Pons (tissue), 1 donor: ENCODE results near the gene NDUFA11.
"Not testable (repeated sequence)": the region's sequence is repeated elsewhere in the genome, so short reads cannot be mapped to it uniquely, and the experiment has no call there.

Source experiments
- DNase-seq: peaks from one replicate; pipeline ENCODE4 v3.0.0-alpha.2; 2016; ENCODE audit warnings: low spot score

NDUFA11 gene

GRCh38 chr19:5857203-5858081 is 46.1 kb downstream of the NDUFA11 start:
- no peak for DNase-seq

DNA sequence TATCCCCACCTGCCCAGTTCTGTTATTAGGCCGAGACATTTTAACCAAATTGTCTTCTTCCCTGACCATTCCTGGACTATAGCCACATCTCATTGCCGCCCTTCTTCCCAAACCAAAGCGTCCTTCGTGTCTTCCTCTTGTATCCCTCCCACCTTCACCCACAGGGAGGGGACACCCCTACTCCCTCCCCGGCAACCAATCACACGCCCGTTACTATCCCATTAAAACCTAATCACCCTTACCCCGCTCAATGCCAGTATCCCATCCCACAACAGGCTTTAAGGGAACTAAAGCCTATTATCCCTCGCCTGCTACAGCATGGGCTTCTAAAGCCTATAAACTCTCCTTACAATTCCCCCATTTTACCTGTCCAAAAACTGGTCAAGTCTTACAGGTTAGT is 48.4 kb downstream of the NDUFA11 start:
- DNase-seq: not testable (repeated sequence)

- DNase-seq: not testable (repeated sequence)
Observed at GRCh38 chr19:5854121-5854520, 49.5 kb downstream of the NDUFA11 start.

DNA sequence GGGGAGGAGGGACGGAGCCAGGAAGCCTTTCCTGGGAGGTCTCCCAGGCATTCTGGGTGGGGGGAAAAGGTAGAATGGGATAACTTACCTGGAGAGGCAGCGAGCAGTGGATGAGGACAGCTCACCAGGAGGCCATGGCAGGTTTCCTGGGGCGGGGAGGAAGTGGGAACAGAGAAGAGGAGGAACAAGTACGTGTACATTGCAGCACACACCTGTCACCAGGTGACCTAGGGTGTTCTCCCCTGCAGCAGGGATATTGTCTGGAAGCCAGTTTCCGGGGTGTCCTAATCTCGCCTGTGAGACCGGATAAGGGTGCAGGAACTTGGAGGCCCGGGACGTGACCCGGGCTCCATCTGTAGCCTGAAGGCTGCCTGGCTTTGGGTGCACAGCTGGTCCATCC is 52.3 kb downstream of the NDUFA11 start, which contains the start of gene FUT3:
Gene FUT3 (minus strand): TSS at position 148 of the 400 bp plus-strand sequence.
- DNase-seq: no peak

DNA sequence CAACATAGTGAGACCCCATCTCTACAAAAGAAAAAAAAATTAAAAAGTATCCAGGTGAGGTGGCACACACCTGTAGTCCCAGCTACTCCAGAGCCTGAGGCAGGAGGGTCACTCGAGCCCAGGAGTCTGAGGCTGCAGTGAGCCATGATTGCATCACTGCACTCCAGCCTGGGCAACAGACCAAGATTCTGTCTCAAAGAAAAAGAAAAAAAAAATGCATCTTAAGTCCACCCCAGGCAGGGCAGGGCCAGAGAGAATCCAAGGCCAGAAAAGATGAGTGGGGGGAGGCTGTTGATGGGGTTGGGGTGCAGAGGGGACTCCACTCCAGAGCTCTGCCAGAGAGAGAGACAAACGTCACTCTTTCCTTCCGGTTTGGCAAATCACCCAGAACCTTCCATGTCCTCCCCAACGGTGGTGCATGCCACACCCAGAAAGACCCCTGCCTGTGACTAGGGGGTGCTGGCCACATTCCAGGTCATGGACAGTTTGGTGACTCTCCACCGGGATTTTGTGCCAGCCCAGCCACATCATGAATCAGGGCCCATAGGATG is 52.8 kb downstream of the NDUFA11 start:
- DNase-seq: no peak

GRCh38 chr19:5850189-5850588 is 53.4 kb downstream of the NDUFA11 start:
- no peak for DNase-seq

DNA sequence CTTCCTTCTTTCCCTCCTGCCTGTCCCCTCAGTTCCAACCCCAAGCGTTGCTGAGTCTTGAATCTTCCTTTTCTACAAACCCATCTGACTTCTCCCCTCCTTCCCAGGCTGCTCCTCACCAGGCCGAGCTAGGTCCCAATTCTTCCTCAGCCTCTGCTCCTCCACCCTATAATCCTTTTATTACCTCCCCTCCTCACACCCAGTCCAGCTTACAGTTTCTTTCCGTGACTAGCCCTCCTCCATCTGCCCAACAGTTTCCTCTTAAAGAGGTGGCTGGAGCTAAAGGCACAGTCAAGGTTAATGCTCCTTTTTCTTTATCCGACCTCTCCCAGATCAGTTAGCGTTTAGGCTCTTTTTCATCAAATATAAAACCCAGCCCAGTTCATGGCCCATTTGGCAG is 55.0 kb downstream of the NDUFA11 start:
- DNase-seq: not testable (repeated sequence)

GRCh38 chr19:5847846-5848245 is 55.7 kb downstream of the NDUFA11 start:
- not testable (repeated sequence) for DNase-seq
